Ascending aorta (tissue), 2 donors: ENCODE data around the gene SETD7. TPM values are rescaled to one million over a fixed set of nuclear protein-coding genes. Genes with fewer than 3 reads are reported as not detected.

ENCODE experiments used
- DNase-seq, 2 donors: peaks; one replicate each; pipeline ENCODE4 v3.0.0-alpha.2; 2019; ENCODE audit warnings: low spot score in 2 of 2
- H3K27ac ChIP-seq, 2 donors: fragments of 200-600 bp; sonication (generic); one replicate each; pipeline ENCODE4 v1.5.1; 2016 to 2017; ENCODE audit warnings: mild to moderate bottlenecking in 1 of 2
- H3K27me3 ChIP-seq: fragments of 200-600 bp; sonication (generic); one replicate; pipeline ENCODE4 v1.5.1; 2017
- H3K36me3 ChIP-seq, 2 donors: fragments of 200-600 bp; sonication (generic); one replicate each; pipeline ENCODE4 v1.5.1; 2016
- H3K4me1 ChIP-seq, 2 donors: fragments of 200-600 bp; sonication (generic); one replicate each; pipeline ENCODE4 v1.5.1; 2016 to 2017; ENCODE audit warnings: mild to moderate bottlenecking in 1 of 2
- H3K4me3 ChIP-seq, 2 donors: fragments of 200-600 bp; sonication (generic); one replicate each; pipeline ENCODE4 v1.5.1; 2016 to 2017; ENCODE audit warnings: mild to moderate bottlenecking in 1 of 2
- H3K9me3 ChIP-seq, 2 donors: fragments of 200-600 bp; sonication (generic); one replicate each; pipeline ENCODE4 v1.5.1; 2016
- CTCF ChIP-seq, 3 experiments: fragments of 200-600 bp in 2 of 3; fragments of 450-650 bp in 1 of 3; sonication (generic) in 2 of 3; IDR thresholded peaks; one replicate each; pipeline ENCODE4 v1.5.1; 2016 to 2019; ENCODE audit warnings: antibody characterized with exemption in 3 of 3, mild to moderate bottlenecking in 1 of 3, moderate library complexity in 1 of 3
- intact Hi-C: fragments of 100-400 bp; cut with DNase I; formaldehyde crosslinking; loops from one replicate; pipeline ENCODE4 v1.15.1; 2023
- total RNA-seq: library from RNA; depleted of rRNA; stranded (reverse); fragments of >200 nt; gene quantifications from one replicate; pipeline ENCODE4 v1.1.0, GENCODE V29; 2016

The SETD7 gene
- total RNA-seq, 1 donor from 2014 or later = 33.2 TPM

GRCh38 chr4:139574641-139575040, 18.6 kb upstream of the SETD7 start:
- no peaks in the 10 kb centered on the region for H3K27me3 ChIP-seq
- TF ChIP-seq CTCF (IDR thresholded peaks at IDR 0.05) = no peak
- no peak overlapping the region for H3K27ac ChIP-seq
- H3K36me3 ChIP-seq = no peaks in the 10 kb centered on the region
- intact Hi-C loops = no loop called here
- H3K4me1 ChIP-seq = no peaks in the 10 kb centered on the region
- DNase-seq = no peak
- H3K4me3 ChIP-seq = no peak overlapping the region
- no peaks in the 10 kb centered on the region for H3K9me3 ChIP-seq

GRCh38 chr4:139568206-139568955, 12.4 kb upstream of the SETD7 start:
- H3K27ac ChIP-seq = no peak overlapping the region
- H3K4me1 ChIP-seq = no peaks in the 10 kb centered on the region
- no peak for TF ChIP-seq CTCF (IDR thresholded peaks at IDR 0.05)
- H3K9me3 ChIP-seq = no peaks in the 10 kb centered on the region
- H3K36me3 ChIP-seq = no peaks in the 10 kb centered on the region
- H3K4me3 ChIP-seq = no peak overlapping the region
- intact Hi-C loops = no loop called here
- DNase-seq = no peak
- H3K27me3 ChIP-seq = no peaks in the 10 kb centered on the region

- H3K27me3 ChIP-seq = no peaks in the 10 kb centered on the region
- H3K27ac ChIP-seq = no peak overlapping the region
- no peak overlapping the region for H3K4me3 ChIP-seq
- intact Hi-C loops = no loop called here
- TF ChIP-seq CTCF (IDR thresholded peaks at IDR 0.05) = no peak
- no peaks in the 10 kb centered on the region for H3K36me3 ChIP-seq
- DNase-seq = no peak
- no peaks in the 10 kb centered on the region for H3K9me3 ChIP-seq
- H3K4me1 ChIP-seq = no peaks in the 10 kb centered on the region
Observed at GRCh38 chr4:139567159-139567870, 11.3 kb upstream of the SETD7 start.

- peak in 1 of 3 experiments; percentile 9 for TF ChIP-seq CTCF (IDR thresholded peaks at IDR 0.05)
- DNase-seq = no peak
- no peak overlapping the region for H3K4me3 ChIP-seq
Observed at GRCh38 chr4:139564502-139564901, 8.5 kb upstream of the SETD7 start.

GRCh38 chr4:139563515-139563914, 7.5 kb upstream of the SETD7 start:
- Histone ChIP-seq H3K4me1 (no peaks in the 10 kb centered on the region), H3K27me3 (no peaks in the 10 kb centered on the region), H3K9me3 (no peaks in the 10 kb centered on the region), H3K4me3 (no peak overlapping the region), H3K36me3 (no peaks in the 10 kb centered on the region), H3K27ac (no peak overlapping the region)
- no peak for DNase-seq
- TF ChIP-seq CTCF (IDR thresholded peaks at IDR 0.05) = no peak
- intact Hi-C loops = no loop called here

More at GRCh38 chr4:139564502-139564901, 8.5 kb upstream of the SETD7 start:
- intact Hi-C loops = no loop called here
- H3K27ac ChIP-seq = no peak overlapping the region
- no peaks in the 10 kb centered on the region for H3K36me3 ChIP-seq
- no peaks in the 10 kb centered on the region for H3K27me3 ChIP-seq
- no peaks in the 10 kb centered on the region for H3K4me1 ChIP-seq
- H3K9me3 ChIP-seq = no peaks in the 10 kb centered on the region
